Mesodermal cell (in vitro differentiated cells): Measurements from ENCODE around the gene FNBP1.
"Not testable (repeated sequence)": the region's sequence is repeated elsewhere in the genome, so short reads cannot be mapped to it uniquely, and the experiment has no call there.

Experiments
- H3K27ac ChIP-seq: 2 replicates; pipeline ENCODE4 v1.7.0; 2013; ENCODE audit warnings: mild to moderate bottlenecking, low read depth, low read length, moderate library complexity; ENCODE audit not compliant: severe bottlenecking
- H3K36me3 ChIP-seq: 2 replicates; pipeline ENCODE4 v1.7.1; 2013; ENCODE audit warnings: mild to moderate bottlenecking, low read length, moderate library complexity; ENCODE audit not compliant: control insufficient read depth, insufficient read depth
- H3K4me1 ChIP-seq: one replicate; pipeline ENCODE4 v1.7.1; 2013; ENCODE audit warnings: mild to moderate bottlenecking, low read length; ENCODE audit not compliant: insufficient read depth, control insufficient read depth, poor library complexity, severe bottlenecking
- H3K4me3 ChIP-seq: 2 replicates; pipeline ENCODE4 v1.7.0; 2013; ENCODE audit warnings: low read length, control low read depth, mild to moderate bottlenecking; ENCODE audit not compliant: insufficient read depth, poor library complexity, severe bottlenecking; ENCODE audit errors: extremely low read depth
- H3K9me3 ChIP-seq: 2 replicates; pipeline ENCODE4 v1.7.1; 2013; ENCODE audit warnings: mild to moderate bottlenecking, low read length, moderate library complexity; ENCODE audit not compliant: control insufficient read depth
- WGBS, 2 experiments: methylation state at CpG; one replicate each; pipeline ENCODE4 v1.1.5; 2013; ENCODE audit warnings: missing lambda C conversion rate in 2 of 2; ENCODE audit not compliant: insufficient coverage in 2 of 2; 5-methylcytosine and 5-hydroxymethylcytosine counted together

Gene FNBP1

DNA sequence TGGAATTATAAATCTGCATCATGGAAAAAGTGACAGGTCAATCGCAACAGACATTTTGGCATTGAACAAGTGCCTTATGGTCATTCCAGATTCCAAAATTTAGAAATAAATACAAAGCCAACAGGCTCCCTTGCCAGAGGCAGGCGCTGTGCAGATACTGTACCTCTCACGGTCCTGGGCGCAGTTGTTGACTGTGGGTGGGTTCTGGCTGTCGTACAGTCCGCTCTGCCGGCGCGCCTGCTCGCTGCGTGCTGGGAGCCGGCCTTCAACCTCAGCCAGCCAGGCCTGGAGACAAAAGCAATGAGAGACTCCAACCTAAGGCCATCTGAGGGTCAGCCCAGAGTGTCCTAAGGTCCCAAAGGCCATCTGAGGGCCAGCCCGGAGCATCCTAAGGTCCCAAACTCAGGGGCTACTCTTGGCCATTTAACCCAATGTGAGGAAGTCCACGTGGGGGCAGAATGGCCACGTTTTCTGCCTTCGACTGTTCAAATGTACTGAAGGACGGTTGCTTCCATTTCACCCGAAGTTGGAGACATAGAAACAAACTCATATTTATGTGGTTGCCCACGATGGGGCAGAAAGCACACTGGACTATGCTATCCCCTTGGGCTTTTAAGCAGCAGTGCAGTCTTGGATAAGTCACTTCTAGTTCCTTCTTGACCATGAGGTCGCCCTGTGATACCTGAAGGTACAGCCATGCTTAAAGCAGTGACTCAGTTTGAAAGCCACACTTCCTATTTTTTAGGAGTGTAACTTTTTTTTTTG lies 142.5 kb downstream of the FNBP1 start:
- H3K4me1 ChIP-seq, result no peaks in the 10 kb centered on the region
- H3K4me3 ChIP-seq, result no peak overlapping the region
- H3K36me3 ChIP-seq, result peaks cover 93% of the 10 kb centered on the region
- no peaks in the 10 kb centered on the region for H3K9me3 ChIP-seq
- WGBS, 2 experiments, result 96 to 98% methylated on average over 19 to 20 of the region's 20 CpGs
- H3K27ac ChIP-seq, result no peak overlapping the region

DNA sequence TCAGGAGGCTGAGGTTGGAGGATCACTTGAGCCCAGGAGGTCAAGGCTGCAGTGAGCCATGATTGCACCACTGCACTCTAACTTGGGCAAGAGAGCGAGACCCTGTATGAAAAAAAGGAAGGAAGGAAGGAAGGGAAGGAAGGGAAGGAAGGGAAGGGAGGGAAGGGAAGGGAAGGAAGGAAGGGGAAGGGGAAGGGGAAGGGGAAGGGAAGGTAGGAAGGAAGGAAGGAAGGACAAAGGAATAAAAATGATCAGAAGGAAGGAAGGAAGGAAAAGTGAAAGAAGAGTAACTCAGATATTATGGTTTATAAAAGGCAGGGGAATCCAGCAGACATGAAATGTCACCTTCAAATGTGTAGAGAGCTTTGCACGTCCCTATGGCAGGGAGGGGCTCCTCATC lies 143.4 kb downstream of the FNBP1 start:
- WGBS, 2 experiments, result 94 to 100% methylated on average over 1 to 2 of the region's 2 CpGs
- H3K4me1 ChIP-seq, result no peaks in the 10 kb centered on the region
- H3K27ac ChIP-seq, result no peak overlapping the region
- no peaks in the 10 kb centered on the region for H3K9me3 ChIP-seq
- H3K36me3 ChIP-seq, result peaks cover 94% of the 10 kb centered on the region
- H3K4me3 ChIP-seq, result no peak overlapping the region

DNA sequence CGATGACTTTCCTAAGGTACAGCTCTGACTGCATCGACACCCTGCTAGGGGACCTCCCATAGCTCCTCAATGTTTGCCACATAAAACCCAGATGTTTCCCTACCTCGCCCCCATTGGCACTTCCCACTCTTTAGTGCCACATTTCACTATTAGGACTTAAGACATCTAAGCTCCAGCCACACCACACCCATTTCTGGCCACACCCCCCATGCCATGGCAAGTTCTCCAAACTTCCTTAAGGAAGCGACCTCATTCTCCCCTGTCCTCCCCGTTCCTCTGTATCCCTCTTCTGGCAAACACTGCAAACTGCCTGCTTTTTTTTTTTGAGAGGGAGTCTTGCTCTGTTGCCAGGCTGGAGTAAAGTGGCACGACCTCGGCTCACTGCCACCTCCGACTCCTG lies 144.8 kb downstream of the FNBP1 start:
- H3K4me1 ChIP-seq, result no peaks in the 10 kb centered on the region
- peaks cover 92% of the 10 kb centered on the region for H3K36me3 ChIP-seq
- 87 to 96% methylated on average over 4 to 6 of the region's 8 CpGs for WGBS, 2 experiments
- no peaks in the 10 kb centered on the region for H3K9me3 ChIP-seq
- H3K27ac ChIP-seq, result no peak overlapping the region
- no peak overlapping the region for H3K4me3 ChIP-seq

DNA sequence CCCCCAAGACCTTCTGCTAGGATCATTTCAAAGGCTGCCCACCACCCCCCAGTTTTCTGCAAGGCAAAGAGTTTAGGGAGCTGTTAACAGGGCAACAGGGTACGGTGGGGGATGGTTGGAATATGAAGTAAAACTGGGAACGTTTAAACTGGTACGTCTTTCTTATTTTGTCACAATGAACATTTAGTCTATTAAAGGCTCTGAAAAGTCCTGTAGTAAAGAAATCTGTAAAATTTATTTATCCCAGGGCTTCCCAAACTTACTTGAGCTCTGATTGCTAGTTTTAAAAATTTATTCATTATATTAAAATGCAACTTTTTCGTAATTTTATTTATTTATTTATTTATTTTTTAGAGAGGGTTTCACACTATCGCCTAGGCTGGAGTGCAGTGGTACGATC lies 145.7 kb downstream of the FNBP1 start:
- H3K4me3 ChIP-seq, result no peak overlapping the region
- H3K9me3 ChIP-seq, result no peaks in the 10 kb centered on the region
- H3K4me1 ChIP-seq, result no peaks in the 10 kb centered on the region
- 90 to 100% methylated on average over 2 of the region's 6 CpGs for WGBS, 2 experiments
- no peak overlapping the region for H3K27ac ChIP-seq
- H3K36me3 ChIP-seq, result peaks cover 87% of the 10 kb centered on the region

DNA sequence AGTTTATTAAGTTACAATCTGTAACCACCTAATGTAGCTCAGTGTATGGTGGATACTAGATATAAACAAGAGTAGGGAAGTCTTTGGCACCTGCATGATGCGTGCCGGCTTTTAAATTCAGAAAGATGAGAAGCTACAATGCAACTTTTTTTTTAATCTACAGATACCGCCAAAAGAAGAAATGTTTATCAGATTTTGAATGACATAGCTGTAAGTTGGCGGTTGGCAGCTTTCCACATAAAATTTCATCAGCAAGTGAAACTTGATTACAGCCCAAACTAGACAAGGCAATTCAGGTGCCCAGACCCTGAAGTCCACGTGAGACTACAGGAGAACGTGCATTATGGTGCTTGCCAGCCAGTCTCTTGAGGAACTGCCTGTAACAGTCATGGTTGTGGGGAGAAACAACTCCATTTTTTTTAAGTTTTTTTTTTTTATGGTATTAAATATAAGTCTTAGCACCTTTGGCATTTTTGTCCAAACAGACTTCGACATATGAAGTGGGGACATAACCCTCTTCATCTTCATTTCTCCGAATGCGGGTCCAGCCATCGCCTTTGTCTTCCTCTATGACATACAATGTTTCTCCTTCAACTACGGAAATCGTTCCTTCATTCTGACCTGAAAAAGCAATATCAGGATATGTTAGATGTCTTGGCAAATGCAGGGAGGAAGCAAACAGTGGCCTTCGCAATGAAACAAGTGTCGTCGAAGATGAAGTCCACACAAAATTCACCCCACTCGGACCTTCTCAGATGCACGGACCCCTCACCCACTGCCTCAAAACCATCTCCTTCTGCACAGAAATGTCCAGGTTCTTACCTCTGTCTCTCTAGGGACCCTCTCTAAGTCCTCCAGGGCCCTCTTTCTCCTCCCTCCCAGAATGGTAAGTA lies 147.4 kb downstream of the FNBP1 start:
- 89 to 96% methylated on average over 7 to 13 of the region's 17 CpGs for WGBS, 2 experiments
- Histone ChIP-seq H3K9me3 (no peaks in the 10 kb centered on the region), H3K27ac (no peak overlapping the region), H3K4me3 (no peak overlapping the region), H3K4me1 (no peaks in the 10 kb centered on the region), H3K36me3 (peaks cover 86% of the 10 kb centered on the region)

DNA sequence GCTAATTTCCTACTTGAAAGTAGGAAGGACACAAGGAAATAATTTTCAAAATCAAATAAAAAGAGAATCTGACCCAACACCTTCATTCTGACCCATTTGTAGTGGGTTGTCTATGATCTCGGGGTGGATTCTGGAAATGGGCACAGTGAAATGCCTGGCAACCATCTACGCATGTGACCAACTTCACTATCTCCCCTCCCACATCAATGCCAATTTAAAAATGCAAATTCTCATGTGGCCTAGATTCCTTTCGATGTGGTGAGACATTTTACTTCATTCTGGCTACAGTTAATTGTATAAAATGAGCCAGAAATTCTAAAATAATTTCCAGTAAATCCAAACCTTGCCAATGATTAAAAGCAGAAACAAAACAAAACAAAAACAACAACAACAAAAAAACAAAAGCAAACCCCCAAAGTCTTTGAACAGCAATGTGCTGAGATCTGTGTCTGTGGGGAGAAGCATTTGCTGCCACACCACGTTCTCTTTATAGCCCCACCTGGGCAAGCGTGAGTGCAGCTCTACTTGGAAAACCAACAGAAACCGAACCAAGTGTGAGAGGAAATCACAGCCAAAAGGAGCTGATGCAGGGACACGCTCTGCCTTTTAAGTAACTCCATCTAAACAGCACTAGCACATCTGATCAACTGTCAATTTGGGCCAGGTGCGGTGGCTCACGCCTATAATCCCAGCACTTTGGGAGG lies 148.7 kb downstream of the FNBP1 start:
- H3K9me3 ChIP-seq, result no peaks in the 10 kb centered on the region
- peaks cover 85% of the 10 kb centered on the region for H3K36me3 ChIP-seq
- WGBS, 2 experiments, result 95 to 100% methylated on average over 6 of the region's 9 CpGs
- no peaks in the 10 kb centered on the region for H3K4me1 ChIP-seq
- H3K27ac ChIP-seq, result no peak overlapping the region
- no peak overlapping the region for H3K4me3 ChIP-seq

DNA sequence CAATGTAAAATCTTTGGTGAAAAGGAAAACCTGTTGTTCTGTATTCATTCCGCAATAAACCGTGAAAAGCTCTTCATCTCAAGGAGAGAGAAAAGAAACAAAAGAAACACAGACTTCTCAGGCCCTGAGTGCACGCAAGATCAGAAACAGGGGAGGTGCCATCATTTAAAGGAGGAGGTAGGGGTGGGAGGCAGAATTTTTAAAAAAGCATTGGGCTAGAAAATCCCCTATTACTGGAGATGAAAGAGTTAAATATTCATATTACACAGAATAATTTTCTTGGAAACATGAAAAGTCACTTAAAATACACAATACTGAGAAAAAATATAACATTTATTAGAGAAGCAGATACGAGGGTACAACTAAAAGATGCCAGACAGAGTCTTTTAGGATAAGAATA lies 151.4 kb downstream of the FNBP1 start:
- WGBS, 2 experiments, result 100% methylated on average over 1 to 3 of the region's 4 CpGs
- Histone ChIP-seq H3K36me3 (peaks cover 71% of the 10 kb centered on the region), H3K4me1 (peaks cover 24% of the 10 kb centered on the region), H3K9me3 (no peaks in the 10 kb centered on the region), H3K27ac (no peak overlapping the region), H3K4me3 (no peak overlapping the region)

DNA sequence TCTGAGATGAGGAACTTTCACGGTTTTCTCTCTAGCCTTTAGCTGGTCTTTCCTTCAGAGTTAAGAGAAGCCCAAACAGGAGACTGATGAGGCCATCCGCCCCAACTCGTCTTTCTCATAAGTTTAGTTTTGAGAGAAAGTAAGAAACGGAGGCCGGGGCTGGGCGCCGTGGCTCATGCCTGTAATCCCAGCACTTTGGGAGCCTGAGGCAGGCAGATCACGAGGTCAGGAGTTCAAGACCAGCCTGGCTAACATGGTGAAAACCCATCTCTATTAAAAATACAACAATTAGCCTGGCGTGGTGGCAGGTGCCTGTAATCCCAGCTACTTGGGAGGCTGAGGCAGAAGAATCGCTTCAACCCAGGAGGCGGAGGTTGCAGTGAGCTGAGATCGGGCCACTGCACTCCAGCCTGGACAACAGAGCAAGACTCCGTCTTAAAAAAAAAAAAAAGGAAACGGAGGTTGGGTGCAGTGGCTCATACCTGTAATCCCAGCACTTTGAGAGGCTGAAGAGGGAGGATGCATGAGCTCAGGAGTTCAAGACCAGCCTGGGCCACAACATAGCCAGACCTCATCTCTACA lies 152.2 kb downstream of the FNBP1 start:
- peaks cover 31% of the 10 kb centered on the region for H3K4me1 ChIP-seq
- peaks cover 64% of the 10 kb centered on the region for H3K36me3 ChIP-seq
- WGBS, 2 experiments, result 85 to 86% methylated on average over 12 to 13 of the region's 14 CpGs
- not testable (repeated sequence) for H3K4me3 ChIP-seq, H3K9me3 ChIP-seq, H3K27ac ChIP-seq

DNA sequence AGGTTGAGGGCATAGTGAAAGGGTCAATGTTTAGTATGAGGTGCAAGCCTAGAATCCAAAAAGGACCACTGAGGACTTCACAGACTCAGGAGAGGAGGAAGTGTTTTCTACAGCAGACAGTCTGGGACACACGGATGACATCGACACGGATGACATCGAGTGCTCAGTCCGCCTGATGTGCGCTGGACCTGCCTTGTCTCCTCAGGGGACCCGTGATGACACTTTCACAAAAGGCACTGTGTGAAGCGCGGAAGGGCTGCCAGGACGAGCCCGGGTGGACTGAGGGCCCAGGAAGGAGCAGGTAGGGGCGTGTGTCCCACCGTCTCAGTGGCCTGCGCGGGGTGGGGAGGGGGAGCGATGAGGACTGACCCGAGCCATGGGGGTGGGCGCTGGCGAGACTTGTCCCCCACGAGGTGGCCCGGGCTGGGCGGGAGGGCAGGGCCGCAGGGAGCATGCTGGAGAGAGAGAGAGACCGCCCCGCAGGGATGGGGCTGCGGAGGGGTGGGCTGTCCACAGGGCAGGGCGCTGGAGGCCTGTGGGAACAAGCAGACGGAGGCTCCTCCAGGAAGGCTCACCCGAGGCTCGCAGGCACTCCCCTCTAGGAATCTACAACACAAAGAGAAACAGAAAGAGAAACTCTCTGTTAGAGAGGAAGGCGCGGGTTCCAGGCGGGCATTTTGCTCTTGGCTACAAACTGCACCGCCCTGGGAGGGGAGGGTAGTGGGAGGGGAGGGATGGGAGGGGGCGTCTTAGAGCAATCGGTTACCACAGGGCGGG lies 152.9 kb downstream of the FNBP1 start:
- H3K4me1 ChIP-seq, result peaks cover 35% of the 10 kb centered on the region
- no peaks in the 10 kb centered on the region for H3K9me3 ChIP-seq
- 58 to 67% methylated on average over 25 to 26 of the region's 37 CpGs for whole genome bisulfite sequencing, 2 experiments
- H3K27ac ChIP-seq, result no peak overlapping the region
- peaks cover 57% of the 10 kb centered on the region for H3K36me3 ChIP-seq
- no peak overlapping the region for H3K4me3 ChIP-seq
